ENCODE measurements around the gene ASB18.
"Not testable (repeated sequence)": the region's sequence is repeated elsewhere in the genome, so short reads cannot be mapped to it uniquely, and the experiment has no call there.

The ASB18 gene

GRCh38 chr2:236264256-236264655 lies at the start of gene ASB18:
Gene ASB18 (minus strand): TSS chr2:236264406. CDS start chr2:236264345, 61 bp downstream.
- no peak for DNase-seq

GRCh38 chr2:236311286-236311685 lies 47.1 kb upstream of the ASB18 start:
- DNase-seq = no peak

GRCh38 chr2:236309669-236310029 lies 45.4 kb upstream of the ASB18 start:
- DNase-seq = no peak

- no peak for DNase-seq
Observed at GRCh38 chr2:236308855-236309668, 44.9 kb upstream of the ASB18 start.

- no peak for DNase-seq
Observed at GRCh38 chr2:236307641-236308040, 43.4 kb upstream of the ASB18 start.

GRCh38 chr2:236306825-236307540 lies 42.8 kb upstream of the ASB18 start:
- DNase-seq = no peak

- DNase-seq = no peak
Observed at GRCh38 chr2:236305964-236306605, 41.9 kb upstream of the ASB18 start.

- DNase-seq = no peak
Observed at GRCh38 chr2:236305531-236305930, 41.3 kb upstream of the ASB18 start.

GRCh38 chr2:236303935-236304334 lies 39.7 kb upstream of the ASB18 start:
- DNase-seq = no peak

- no peak for DNase-seq
Observed at GRCh38 chr2:236302555-236302954, 38.3 kb upstream of the ASB18 start.

- no peak for DNase-seq
Observed at GRCh38 chr2:236298924-236299475, 34.8 kb upstream of the ASB18 start.

- DNase-seq = no peak
Observed at GRCh38 chr2:236295481-236295880, 31.3 kb upstream of the ASB18 start.

- no peak for DNase-seq
Observed at GRCh38 chr2:236294647-236295046, 30.4 kb upstream of the ASB18 start.

GRCh38 chr2:236293241-236293810 lies 29.1 kb upstream of the ASB18 start:
- DNase-seq = no peak

GRCh38 chr2:236291911-236292310 lies 27.7 kb upstream of the ASB18 start:
- DNase-seq = no peak

GRCh38 chr2:236291476-236291875 lies 27.3 kb upstream of the ASB18 start:
- DNase-seq = no peak

- no peak for DNase-seq
Observed at GRCh38 chr2:236290742-236291425, 26.7 kb upstream of the ASB18 start.

GRCh38 chr2:236289766-236290462 lies 25.7 kb upstream of the ASB18 start:
- DNase-seq = no peak

- not testable (repeated sequence) for DNase-seq
Observed at GRCh38 chr2:236288373-236288772, 24.2 kb upstream of the ASB18 start.

- no peak for DNase-seq
Observed at GRCh38 chr2:236287656-236288055, 23.4 kb upstream of the ASB18 start.

GRCh38 chr2:236286873-236287545 lies 22.8 kb upstream of the ASB18 start:
- DNase-seq = no peak
